Right lobe of liver (tissue), 4 donors: Measurements from ENCODE around the gene SIRT2.

Source experiments
- POLR2A ChIP-seq: fragments of 450-650 bp; IDR thresholded peaks from one replicate; pipeline ENCODE4 v1.6.1; 2017; ENCODE audit warnings: antibody characterized with exemption, mild to moderate bottlenecking
- TF ChIP-seq, protein P1 (sequence below), 4 donors: fragments of 200-600 bp in 3 of 4; fragments of 450-650 bp in 1 of 4; IDR thresholded peaks; one replicate each; pipeline versions ENCODE4 v1.5.1 to v1.8.0; 2016 to 2022; ENCODE audit warnings: antibody characterized with exemption in 4 of 4, mild to moderate bottlenecking in 2 of 4
- donor health status: DM: no; HTN: no; CAD: no.
- donor health status: DM: no; HTN: no; CAD: no.
- donor health status: DM: no; HTN: yes; CAD: no.

GRCh38 chr19:38908911-38909310 lies 9.5 kb upstream of the SIRT2 start:
- TF ChIP-seq, protein P1, sequence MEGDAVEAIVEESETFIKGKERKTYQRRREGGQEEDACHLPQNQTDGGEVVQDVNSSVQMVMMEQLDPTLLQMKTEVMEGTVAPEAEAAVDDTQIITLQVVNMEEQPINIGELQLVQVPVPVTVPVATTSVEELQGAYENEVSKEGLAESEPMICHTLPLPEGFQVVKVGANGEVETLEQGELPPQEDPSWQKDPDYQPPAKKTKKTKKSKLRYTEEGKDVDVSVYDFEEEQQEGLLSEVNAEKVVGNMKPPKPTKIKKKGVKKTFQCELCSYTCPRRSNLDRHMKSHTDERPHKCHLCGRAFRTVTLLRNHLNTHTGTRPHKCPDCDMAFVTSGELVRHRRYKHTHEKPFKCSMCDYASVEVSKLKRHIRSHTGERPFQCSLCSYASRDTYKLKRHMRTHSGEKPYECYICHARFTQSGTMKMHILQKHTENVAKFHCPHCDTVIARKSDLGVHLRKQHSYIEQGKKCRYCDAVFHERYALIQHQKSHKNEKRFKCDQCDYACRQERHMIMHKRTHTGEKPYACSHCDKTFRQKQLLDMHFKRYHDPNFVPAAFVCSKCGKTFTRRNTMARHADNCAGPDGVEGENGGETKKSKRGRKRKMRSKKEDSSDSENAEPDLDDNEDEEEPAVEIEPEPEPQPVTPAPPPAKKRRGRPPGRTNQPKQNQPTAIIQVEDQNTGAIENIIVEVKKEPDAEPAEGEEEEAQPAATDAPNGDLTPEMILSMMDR (IDR thresholded peaks at IDR 0.05): no peak
- TF ChIP-seq POLR2A: no peak
